GM23338 (cell line): ENCODE measurements around the gene IL22RA1.

Source experiments
- CREB1 ChIP-seq: fragments of 250-450 bp; sonication (Bioruptor Pico); IDR thresholded peaks from 2 replicates; pipeline ENCODE4 v1.5.0; 2020; ENCODE audit warnings: low read depth, mild to moderate bottlenecking, moderate library complexity
- CTCF ChIP-seq, 2 experiments: fragments of 200-600 bp in 1 of 2; sonication (generic) in 1 of 2; conservative IDR thresholded peaks; 2 replicates each; pipeline versions ENCODE4 v1.5.1 to v1.6.1; 2016 to 2017; ENCODE audit warnings: antibody characterized with exemption in 2 of 2, low read depth in 2 of 2, mild to moderate bottlenecking in 2 of 2, moderate library complexity in 1 of 2
- POLR2AphosphoS5 ChIP-seq: IDR thresholded peaks from 2 replicates; pipeline ENCODE4 v1.6.1; 2016; ENCODE audit warnings: antibody characterized with exemption, low read depth

DNA sequence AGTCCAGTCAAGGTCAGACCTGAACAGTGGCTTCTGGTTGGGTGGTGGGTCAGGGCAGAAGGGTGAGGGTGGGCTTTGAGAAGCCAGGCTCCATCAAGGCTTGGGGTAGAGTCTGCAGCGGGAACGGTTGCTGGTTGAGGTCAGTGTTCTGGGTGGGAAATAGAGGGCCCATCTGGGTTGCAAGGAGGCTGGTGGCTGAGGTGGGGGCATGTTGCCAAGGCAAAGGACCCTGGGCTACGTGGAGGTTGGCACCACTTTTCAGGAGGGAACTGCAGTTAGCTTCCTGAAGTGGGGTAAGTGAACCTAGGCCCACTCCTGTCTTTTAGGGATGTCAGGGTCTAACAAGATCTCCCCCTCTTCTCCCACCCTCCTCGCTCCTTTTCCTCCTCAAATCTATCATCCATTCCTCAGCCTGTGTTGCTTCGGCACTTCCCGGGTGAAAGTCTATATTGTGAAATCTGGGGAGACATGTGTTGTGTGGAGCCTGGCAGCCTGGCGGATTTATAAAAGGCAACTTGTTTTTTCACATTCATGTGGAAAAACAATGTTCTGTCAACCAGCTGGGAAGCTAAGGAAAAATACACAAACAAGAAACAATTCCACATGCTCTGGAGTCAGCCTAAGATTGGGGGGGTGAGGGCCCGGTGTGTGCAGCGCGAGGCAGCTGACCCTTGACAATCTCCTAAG, 1.5 kb downstream of the IL22RA1 start:
- TF ChIP-seq CTCF (conservative IDR thresholded peaks at IDR 0.05; ENCODE audit: low read depth in 2 of 2) (no peak), CREB1 (CRISPR knock-in tag) (no peak), POLR2AphosphoS5 (no peak)
